Kidney tubule cell (primary cell): ENCODE results near the gene GALNT2.

Experiments used
- DNase-seq: peaks from one replicate; pipeline ENCODE4 v3.0.0-alpha.2; 2018; ENCODE audit warnings: low spot score

Gene GALNT2

DNA sequence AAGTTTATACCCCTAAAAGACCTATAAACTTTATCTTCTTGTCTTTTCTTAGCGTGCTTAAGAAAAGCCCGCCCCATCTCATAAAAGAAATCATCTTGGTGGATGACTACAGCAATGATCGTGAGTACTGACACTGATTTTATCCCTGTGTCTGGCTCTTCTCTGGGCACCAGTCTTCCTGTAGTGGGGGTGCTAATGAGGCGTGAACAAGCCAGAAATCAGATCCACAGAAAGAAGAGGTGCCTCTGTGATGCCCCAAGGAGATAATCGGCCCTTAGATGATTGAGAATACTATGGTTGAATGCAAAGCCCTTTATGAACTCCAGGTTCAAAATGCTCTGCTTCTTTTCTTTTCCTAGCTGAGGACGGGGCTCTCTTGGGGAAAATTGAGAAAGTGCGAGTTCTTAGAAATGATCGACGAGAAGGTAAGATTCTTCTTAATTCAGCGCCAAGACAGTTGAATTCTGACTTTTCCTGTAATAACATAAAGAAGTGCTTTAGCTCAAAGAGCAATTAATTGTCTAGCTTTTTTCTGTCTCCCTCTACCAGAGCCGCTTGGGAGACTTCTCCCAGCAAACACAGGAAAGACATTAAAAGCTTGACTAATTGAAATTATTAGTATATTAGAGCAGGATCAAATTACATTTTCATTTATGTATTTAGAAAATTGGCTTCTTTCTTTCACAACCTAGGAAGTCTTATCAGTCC is 169.4 kb downstream of the GALNT2 start:
- no peak for DNase-seq

DNA sequence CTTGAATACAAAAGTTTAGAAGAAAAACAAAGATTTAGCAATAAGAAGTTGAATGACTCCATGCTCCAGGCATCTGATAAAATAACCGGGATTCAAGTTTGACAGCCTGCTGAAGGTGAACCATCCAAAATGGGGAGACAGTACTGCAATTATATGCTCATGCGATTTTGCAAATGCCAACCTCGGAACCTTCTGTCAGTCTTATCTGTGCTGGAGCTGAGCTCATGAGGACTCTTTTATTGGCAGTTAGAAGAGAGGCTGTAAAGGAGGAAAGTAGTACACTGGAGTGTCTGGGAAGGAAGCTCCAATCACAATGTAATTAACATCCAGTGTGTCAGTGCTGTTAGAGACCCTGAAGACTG is 170.0 kb downstream of the GALNT2 start:
- no peak for DNase-seq

DNA sequence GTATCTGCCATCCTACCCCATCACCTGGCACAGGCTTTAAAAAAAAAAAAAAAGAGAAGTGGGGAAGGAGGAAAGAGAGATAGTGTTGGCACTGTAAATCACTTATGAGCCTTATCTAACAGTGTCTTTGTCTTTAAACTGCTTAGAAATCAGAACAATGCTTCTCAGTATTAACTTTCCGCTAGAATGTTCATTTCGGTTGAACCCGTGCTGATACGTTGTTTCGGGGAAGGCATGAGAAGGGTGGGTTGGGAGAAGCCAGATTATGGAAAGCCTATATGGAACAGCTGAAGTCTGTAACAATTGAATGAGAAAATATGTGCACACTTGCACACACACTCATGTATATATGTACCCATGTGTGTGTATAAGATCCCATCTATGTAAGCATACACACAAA is 170.8 kb downstream of the GALNT2 start:
- DNase-seq, result no peak

- no peak for DNase-seq
Measured at GRCh38 chr1:230240446-230241086, 173.5 kb downstream of the GALNT2 start.

DNA sequence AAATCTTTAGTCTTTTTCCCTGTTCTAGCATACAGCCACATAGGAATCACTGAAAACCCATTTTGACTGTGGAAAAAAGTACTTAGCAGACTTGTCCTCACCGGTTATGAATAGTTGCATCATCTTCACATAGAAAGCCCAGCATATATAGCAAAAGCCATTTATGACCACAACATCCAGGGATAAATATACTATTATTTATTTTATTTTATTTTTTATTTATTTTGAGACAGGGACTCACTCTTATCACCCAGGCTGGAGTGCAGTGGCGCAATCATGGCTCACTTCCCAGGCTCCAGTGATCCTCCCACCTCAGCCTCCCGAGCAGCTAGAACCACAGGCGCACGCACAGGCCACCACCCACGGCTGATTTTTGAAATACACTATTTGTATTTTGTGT is 175.3 kb downstream of the GALNT2 start:
- no peak for DNase-seq

GRCh38 chr1:230243146-230243545 is 176.1 kb downstream of the GALNT2 start:
- DNase-seq, result no peak

DNA sequence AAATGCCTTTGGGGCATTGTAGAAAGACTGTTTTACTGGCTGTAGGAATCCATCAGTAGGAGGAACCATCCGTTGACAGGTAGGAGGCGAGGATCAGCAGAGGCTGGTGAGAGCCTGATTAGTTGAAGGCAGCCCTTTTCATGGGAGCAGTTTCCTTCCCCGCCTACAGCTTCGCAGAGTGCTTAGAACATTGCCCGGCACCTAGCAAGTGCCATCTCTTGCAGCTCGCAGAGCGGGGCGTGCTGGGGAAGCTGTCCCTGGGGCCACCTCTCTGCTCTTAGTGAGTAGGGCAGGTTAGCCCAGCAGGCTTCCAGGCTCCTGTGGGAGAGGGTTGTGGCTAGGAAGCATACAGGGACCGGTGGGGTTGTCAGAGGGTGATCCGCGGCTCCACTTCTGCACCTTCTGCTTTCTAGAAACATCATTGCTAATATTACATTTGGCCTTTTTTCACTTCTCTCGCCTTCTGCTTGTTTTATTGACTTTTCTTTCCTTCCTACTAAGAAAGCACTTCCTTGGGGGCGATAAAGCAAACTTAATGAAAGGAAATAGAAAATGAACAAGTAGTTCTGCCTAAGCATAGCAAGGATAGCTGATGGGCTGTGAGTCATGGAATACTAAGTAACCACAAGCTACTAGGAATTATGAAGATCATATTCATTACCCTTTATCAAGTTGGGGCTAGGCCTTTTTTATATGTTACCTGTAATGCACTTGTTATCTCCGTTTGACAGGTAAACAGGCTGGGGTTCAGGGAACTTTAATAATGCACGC is 176.7 kb downstream of the GALNT2 start:
- peak; percentile 33 for DNase-seq

GRCh38 chr1:230246551-230246950 is 179.5 kb downstream of the GALNT2 start:
- DNase-seq, result no peak

GRCh38 chr1:230248016-230248888 is 181.2 kb downstream of the GALNT2 start:
- no peak for DNase-seq

DNA sequence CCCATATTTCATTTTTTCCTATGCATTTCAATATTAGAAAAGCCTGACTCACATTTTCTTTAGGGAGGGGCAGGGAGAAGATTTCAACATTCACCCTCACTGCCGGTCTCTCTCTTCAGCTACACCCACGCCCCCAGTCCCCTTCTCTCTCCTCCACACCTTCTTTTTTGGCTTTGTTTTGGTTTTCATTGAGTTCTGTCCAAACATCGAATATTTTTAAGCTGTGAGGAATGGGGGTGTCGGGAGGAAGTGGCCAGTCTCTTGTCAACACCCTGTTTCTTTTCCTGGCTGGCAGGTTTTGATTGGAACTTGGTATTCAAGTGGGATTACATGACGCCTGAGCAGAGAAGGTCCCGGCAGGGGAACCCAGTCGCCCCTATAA is 181.8 kb downstream of the GALNT2 start:
- no peak for DNase-seq

DNA sequence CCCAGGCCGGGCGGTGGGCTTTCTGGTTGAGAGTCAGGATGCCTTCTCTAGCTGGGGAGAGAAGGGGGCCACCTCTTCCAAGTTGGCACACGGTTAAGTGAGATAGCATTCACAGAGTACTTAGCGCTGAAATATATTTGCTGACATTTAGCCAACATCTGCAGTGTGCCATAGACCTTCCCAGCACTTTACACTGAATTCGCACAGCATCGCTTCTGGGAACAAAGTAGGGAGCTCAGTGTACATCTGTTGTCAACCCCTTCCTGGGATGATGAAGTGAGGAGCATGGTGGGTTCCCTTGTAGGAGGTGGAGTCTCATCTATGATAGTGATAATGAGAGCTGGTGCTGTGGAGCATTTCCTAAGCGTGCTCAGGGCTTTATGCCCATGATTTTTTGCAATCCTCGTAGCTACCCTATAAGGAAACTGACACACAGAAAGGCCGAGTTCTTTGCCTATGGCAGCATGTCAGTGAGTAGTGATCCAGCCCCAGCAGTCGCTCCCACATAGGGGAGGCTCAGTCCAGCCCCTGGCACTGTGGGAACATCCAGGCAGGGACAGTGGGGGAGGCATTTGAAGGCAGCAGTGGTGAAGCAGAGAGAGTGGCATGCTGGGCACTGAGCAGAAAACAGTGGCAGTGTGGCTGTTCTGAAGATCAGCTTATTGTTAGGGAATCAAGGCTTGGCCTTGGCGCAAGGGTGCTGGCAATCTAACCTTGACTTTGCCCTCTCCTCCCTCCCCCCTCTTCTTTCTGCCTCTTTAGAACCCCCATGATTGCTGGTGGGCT is 182.8 kb downstream of the GALNT2 start:
- DNase-seq, result no peak

GRCh38 chr1:230250666-230251065 is 183.6 kb downstream of the GALNT2 start:
- DNase-seq, result no peak

- DNase-seq, result no peak
Measured at GRCh38 chr1:230251644-230252191, 184.7 kb downstream of the GALNT2 start.

DNA sequence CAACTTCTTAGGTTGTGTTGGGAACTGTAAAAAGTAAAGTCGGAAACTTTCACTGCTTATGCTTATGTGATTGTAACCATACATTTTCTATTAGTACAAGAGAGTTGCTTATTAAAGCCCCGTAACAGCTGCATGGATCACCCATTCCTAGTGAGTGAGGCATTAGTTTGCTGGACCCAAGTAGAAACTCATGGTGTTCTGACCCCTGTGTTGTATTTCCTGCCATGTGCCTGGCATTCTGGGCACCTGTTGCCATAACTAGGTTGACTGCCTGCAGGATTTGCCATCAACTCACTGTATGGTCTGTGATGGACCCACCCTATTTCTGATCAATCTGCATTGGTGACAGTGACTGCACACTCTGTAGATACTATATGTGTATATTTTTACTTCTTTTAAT is 186.1 kb downstream of the GALNT2 start:
- DNase-seq, result no peak

- no peak for DNase-seq
Measured at GRCh38 chr1:230254265-230254664, 187.2 kb downstream of the GALNT2 start.

- no peak for DNase-seq
Measured at GRCh38 chr1:230255116-230255515, 188.1 kb downstream of the GALNT2 start.

GRCh38 chr1:230255991-230256390 is 189.0 kb downstream of the GALNT2 start:
- DNase-seq, result no peak

- DNase-seq, result no peak
Measured at GRCh38 chr1:230256896-230257295, 189.9 kb downstream of the GALNT2 start.

DNA sequence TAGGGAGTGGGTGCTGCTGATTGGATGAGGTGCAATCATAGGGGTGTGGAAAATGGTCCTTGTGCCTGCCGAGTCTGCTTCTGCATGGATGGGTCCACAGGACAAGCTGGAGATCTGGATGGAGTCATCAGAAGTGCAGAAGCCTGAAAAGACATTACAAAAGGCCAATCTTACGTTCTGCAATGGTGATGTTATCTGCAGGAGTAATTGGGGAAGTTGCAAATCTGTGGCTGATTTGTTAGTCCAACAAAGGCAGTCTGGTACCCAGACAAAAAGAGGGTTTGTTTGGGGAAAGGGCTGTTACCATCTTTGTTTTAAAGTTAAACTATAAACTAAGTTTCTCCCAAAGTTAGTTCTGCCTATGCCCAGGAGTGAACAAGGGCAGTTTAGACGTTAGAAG is 192.6 kb downstream of the GALNT2 start:
- no peak for DNase-seq

- no peak for DNase-seq
Measured at GRCh38 chr1:230260831-230261230, 193.8 kb downstream of the GALNT2 start.
